WERI-Rb-1 (cell line): ENCODE results near the gene PTPRA.
A peak's percentile ranks its signal among the peaks of the same experiment; 100 is the strongest.

Experiments used
- DNase-seq: peaks from one replicate; pipeline ENCODE4 v3.0.0-alpha.2; 2020
- H3K27ac ChIP-seq: fragments of 250-450 bp; sonication (Bioruptor Pico); 2 replicates; pipeline ENCODE4 v1.5.1; 2020; ENCODE audit warnings: mild to moderate bottlenecking, moderate library complexity
- H3K27me3 ChIP-seq: fragments of 250-450 bp; sonication (Bioruptor Pico); 2 replicates; pipeline ENCODE4 v1.5.1; 2021; ENCODE audit warnings: mild to moderate bottlenecking, low read depth, moderate library complexity; ENCODE audit not compliant: insufficient read depth, severe bottlenecking
- H3K36me3 ChIP-seq: fragments of 250-450 bp; sonication (Bioruptor Pico); 2 replicates; pipeline ENCODE4 v1.5.1; 2020; ENCODE audit warnings: mild to moderate bottlenecking, moderate library complexity
- H3K4me3 ChIP-seq: 2 replicates; pipeline ENCODE4 v1.5.1; 2011; ENCODE audit warnings: low read depth, mild to moderate bottlenecking, control low read depth, low read length
- H3K9me3 ChIP-seq: fragments of 250-450 bp; sonication (Bioruptor Pico); 2 replicates; pipeline ENCODE4 v1.5.1; 2021; ENCODE audit warnings: mild to moderate bottlenecking, moderate library complexity; ENCODE audit not compliant: severe bottlenecking
- CTCF ChIP-seq: IDR thresholded peaks from 2 replicates; pipeline ENCODE4 v1.5.1; 2011; ENCODE audit warnings: low read depth, mild to moderate bottlenecking, control low read depth, inconsistent platforms, low read length

The PTPRA gene

GRCh38 chr20:2920473-2920872 lies 47.2 kb downstream of the PTPRA start:
- Histone ChIP-seq H3K36me3 (peaks cover 20% of the 10 kb centered on the region), H3K27ac (no peak overlapping the region), H3K4me3 (no peak overlapping the region), H3K9me3 (no peaks in the 10 kb centered on the region), H3K27me3 (no peaks in the 10 kb centered on the region)
- TF ChIP-seq CTCF: no peak
- no peak for DNase-seq

GRCh38 chr20:2921506-2921905 lies 48.2 kb downstream of the PTPRA start:
- H3K36me3 ChIP-seq: peaks cover 23% of the 10 kb centered on the region

GRCh38 chr20:2922957-2923356 lies 49.7 kb downstream of the PTPRA start:
- Histone ChIP-seq H3K27me3 (no peaks in the 10 kb centered on the region), H3K9me3 (no peaks in the 10 kb centered on the region), H3K4me3 (no peak overlapping the region), H3K36me3 (peaks cover 23% of the 10 kb centered on the region), H3K27ac (no peak overlapping the region)
- no peak for TF ChIP-seq CTCF
- peak; percentile 49 for DNase-seq

More at GRCh38 chr20:2921506-2921905, 48.2 kb downstream of the PTPRA start:
- DNase-seq: no peak
- H3K27me3 ChIP-seq: no peaks in the 10 kb centered on the region
- H3K9me3 ChIP-seq: no peaks in the 10 kb centered on the region
- H3K27ac ChIP-seq: no peak overlapping the region
- TF ChIP-seq CTCF: no peak
- H3K4me3 ChIP-seq: no peak overlapping the region

GRCh38 chr20:2930538-2930937 lies 57.3 kb downstream of the PTPRA start:
- TF ChIP-seq CTCF: no peak
- Histone ChIP-seq H3K27me3 (no peaks in the 10 kb centered on the region), H3K27ac (peak overlapping the region; percentile 43), H3K4me3 (no peak overlapping the region), H3K9me3 (no peaks in the 10 kb centered on the region), H3K36me3 (peaks cover 3% of the 10 kb centered on the region)
- peak; percentile 10 for DNase-seq

- Histone ChIP-seq H3K27ac (peak overlapping the region; percentile 68), H3K4me3 (no peak overlapping the region), H3K9me3 (no peaks in the 10 kb centered on the region), H3K36me3 (no peaks in the 10 kb centered on the region; the same call in 1 of the 2 replicates), H3K27me3 (no peaks in the 10 kb centered on the region)
- TF ChIP-seq CTCF: no peak
- DNase-seq: peak; percentile 78
Measured at GRCh38 chr20:2932498-2932897, 59.2 kb downstream of the PTPRA start.

GRCh38 chr20:2937902-2938301 lies 64.6 kb downstream of the PTPRA start:
- H3K27ac ChIP-seq: no peak overlapping the region
- no peaks in the 10 kb centered on the region for H3K9me3 ChIP-seq
- H3K4me3 ChIP-seq: no peak overlapping the region
- H3K36me3 ChIP-seq: 0 out of 2 replicates have a peak, but pooled peaks cover 2% of the 10 kb centered on the region
- no peak for DNase-seq
- no peaks in the 10 kb centered on the region for H3K27me3 ChIP-seq
- TF ChIP-seq CTCF: no peak
